Ectodermal cell (in vitro differentiated cells): ENCODE data around the gene MAP2K4.

Source experiments
- H3K27ac ChIP-seq: 2 replicates; pipeline ENCODE4 v1.7.0; 2013; ENCODE audit warnings: mild to moderate bottlenecking, low read depth, low read length; ENCODE audit not compliant: insufficient read depth, poor library complexity, severe bottlenecking
- H3K27me3 ChIP-seq: 2 replicates; pipeline ENCODE4 v1.7.0; 2013; ENCODE audit warnings: mild to moderate bottlenecking, low read length; ENCODE audit not compliant: insufficient read depth, control insufficient read depth, poor library complexity, severe bottlenecking
- H3K36me3 ChIP-seq: one replicate; pipeline ENCODE4 v1.7.0; 2013; ENCODE audit warnings: low read length; ENCODE audit not compliant: control insufficient read depth, insufficient read depth
- H3K4me1 ChIP-seq: one replicate; pipeline ENCODE4 v1.7.0; 2013; ENCODE audit warnings: low read length; ENCODE audit not compliant: control insufficient read depth, insufficient read depth
- H3K4me3 ChIP-seq: 2 replicates; pipeline ENCODE4 v1.7.0; 2013; ENCODE audit warnings: low read depth, low read length, control low read depth; ENCODE audit not compliant: insufficient read depth
- H3K9me3 ChIP-seq: 2 replicates; pipeline ENCODE4 v1.7.0; 2013; ENCODE audit warnings: mild to moderate bottlenecking, low read length, moderate library complexity; ENCODE audit not compliant: control insufficient read depth
- WGBS, 2 experiments: methylation state at CpG; one replicate each; pipeline ENCODE4 v1.1.7; 2013; ENCODE audit warnings: missing lambda C conversion rate in 2 of 2; 5-methylcytosine and 5-hydroxymethylcytosine counted together

The MAP2K4 gene

GRCh38 chr17:12053552-12053951 is 32.9 kb downstream of the MAP2K4 start:
- H3K4me3 ChIP-seq: no peak overlapping the region
- no peaks in the 10 kb centered on the region for H3K9me3 ChIP-seq
- H3K27me3 ChIP-seq: no peaks in the 10 kb centered on the region
- 81 to 84% methylated on average over 3 of the region's 3 CpGs for WGBS, 2 experiments
- H3K27ac ChIP-seq: no peak overlapping the region
- H3K4me1 ChIP-seq: no peaks in the 10 kb centered on the region
- H3K36me3 ChIP-seq: no peaks in the 10 kb centered on the region

GRCh38 chr17:12055889-12056288 is 35.2 kb downstream of the MAP2K4 start:
- Histone ChIP-seq H3K27me3 (no peaks in the 10 kb centered on the region), H3K4me3 (no peak overlapping the region), H3K4me1 (no peaks in the 10 kb centered on the region), H3K36me3 (no peaks in the 10 kb centered on the region), H3K27ac (no peak overlapping the region), H3K9me3 (no peaks in the 10 kb centered on the region)

- Histone ChIP-seq H3K4me3 (no peak overlapping the region), H3K4me1 (no peaks in the 10 kb centered on the region), H3K9me3 (no peaks in the 10 kb centered on the region), H3K36me3 (no peaks in the 10 kb centered on the region), H3K27ac (no peak overlapping the region), H3K27me3 (no peaks in the 10 kb centered on the region)
- WGBS, 2 experiments: 100% methylated on average over 1 of the region's 1 CpG
Observed at GRCh38 chr17:12057520-12057919, 36.8 kb downstream of the MAP2K4 start.

- no peak overlapping the region for H3K27ac ChIP-seq
- no peak overlapping the region for H3K4me3 ChIP-seq
- no peaks in the 10 kb centered on the region for H3K27me3 ChIP-seq
- no peaks in the 10 kb centered on the region for H3K36me3 ChIP-seq
- H3K9me3 ChIP-seq: no peaks in the 10 kb centered on the region
- H3K4me1 ChIP-seq: no peaks in the 10 kb centered on the region
Observed at GRCh38 chr17:12058535-12058934, 37.9 kb downstream of the MAP2K4 start.

GRCh38 chr17:12062249-12062648 is 41.6 kb downstream of the MAP2K4 start:
- Histone ChIP-seq H3K4me1 (no peaks in the 10 kb centered on the region), H3K4me3 (no peak overlapping the region), H3K27me3 (no peaks in the 10 kb centered on the region), H3K9me3 (no peaks in the 10 kb centered on the region), H3K27ac (no peak overlapping the region), H3K36me3 (peaks cover 3% of the 10 kb centered on the region)
- WGBS, 2 experiments: 91% methylated on average over 3 of the region's 3 CpGs

- peaks cover 3% of the 10 kb centered on the region for H3K36me3 ChIP-seq
Observed at GRCh38 chr17:12064395-12064794, 43.7 kb downstream of the MAP2K4 start.

GRCh38 chr17:12067485-12067884 is 46.8 kb downstream of the MAP2K4 start:
- H3K9me3 ChIP-seq: no peaks in the 10 kb centered on the region
- H3K4me1 ChIP-seq: no peaks in the 10 kb centered on the region
- WGBS, 2 experiments: 91 to 95% methylated on average over 2 of the region's 2 CpGs
- H3K36me3 ChIP-seq: peaks cover 3% of the 10 kb centered on the region
- H3K4me3 ChIP-seq: no peak overlapping the region
- no peaks in the 10 kb centered on the region for H3K27me3 ChIP-seq
- no peak overlapping the region for H3K27ac ChIP-seq

More at GRCh38 chr17:12064395-12064794, 43.7 kb downstream of the MAP2K4 start:
- no peaks in the 10 kb centered on the region for H3K9me3 ChIP-seq
- WGBS, 2 experiments: 100% methylated on average over 1 of the region's 2 CpGs
- H3K4me1 ChIP-seq: no peaks in the 10 kb centered on the region
- no peak overlapping the region for H3K4me3 ChIP-seq
- H3K27me3 ChIP-seq: no peaks in the 10 kb centered on the region
- no peak overlapping the region for H3K27ac ChIP-seq

- Histone ChIP-seq H3K4me3 (no peak overlapping the region), H3K27ac (no peak overlapping the region), H3K4me1 (no peaks in the 10 kb centered on the region), H3K36me3 (peaks cover 3% of the 10 kb centered on the region), H3K27me3 (no peaks in the 10 kb centered on the region), H3K9me3 (no peaks in the 10 kb centered on the region)
Observed at GRCh38 chr17:12068946-12069345, 48.3 kb downstream of the MAP2K4 start.

GRCh38 chr17:12070561-12070960 is 49.9 kb downstream of the MAP2K4 start:
- H3K36me3 ChIP-seq: no peaks in the 10 kb centered on the region
- H3K4me3 ChIP-seq: no peak overlapping the region
- no peaks in the 10 kb centered on the region for H3K4me1 ChIP-seq
- no peaks in the 10 kb centered on the region for H3K27me3 ChIP-seq
- H3K27ac ChIP-seq: no peak overlapping the region
- H3K9me3 ChIP-seq: no peaks in the 10 kb centered on the region

- Histone ChIP-seq H3K36me3 (no peaks in the 10 kb centered on the region), H3K9me3 (no peaks in the 10 kb centered on the region), H3K4me1 (no peaks in the 10 kb centered on the region), H3K4me3 (no peak overlapping the region), H3K27ac (no peak overlapping the region), H3K27me3 (no peaks in the 10 kb centered on the region)
- WGBS, 2 experiments: 72 to 74% methylated on average over 2 to 3 of the region's 3 CpGs
Observed at GRCh38 chr17:12074346-12074745, 53.7 kb downstream of the MAP2K4 start.

- no peak overlapping the region for H3K4me3 ChIP-seq
- H3K4me1 ChIP-seq: no peaks in the 10 kb centered on the region
- no peaks in the 10 kb centered on the region for H3K36me3 ChIP-seq
- no peaks in the 10 kb centered on the region for H3K9me3 ChIP-seq
- WGBS, 2 experiments: 90 to 100% methylated on average over 1 to 2 of the region's 2 CpGs
- H3K27ac ChIP-seq: no peak overlapping the region
- H3K27me3 ChIP-seq: no peaks in the 10 kb centered on the region
Observed at GRCh38 chr17:12077773-12078172, 57.1 kb downstream of the MAP2K4 start.
